Liver (tissue), 9 donors: ENCODE results near the gene PACRGL. TPM values are rescaled to one million over a fixed set of nuclear protein-coding genes. Genes with fewer than 3 reads are reported as not detected.

Experiments used
- DNase-seq: peaks from one replicate; pipeline ENCODE4 v3.0.0-alpha.2; 2017; ENCODE audit warnings: low spot score
- H3K27ac ChIP-seq, 2 donors: one replicate each; pipeline ENCODE4 v1.7.0; 2013; ENCODE audit warnings: inconsistent platforms in 2 of 2, low read length in 2 of 2, control low read depth in 1 of 2, low read depth in 1 of 2, mild to moderate bottlenecking in 1 of 2
- H3K27me3 ChIP-seq, 4 donors: one replicate each; pipeline versions ENCODE4 v1.6.1 to v1.7.0; 2013; ENCODE audit warnings: low read length in 3 of 4, inconsistent platforms in 1 of 4, mild to moderate bottlenecking in 1 of 4, moderate library complexity in 1 of 4; ENCODE audit not compliant: control insufficient read depth in 4 of 4, insufficient read depth in 4 of 4
- H3K36me3 ChIP-seq, 4 donors: one replicate each; pipeline versions ENCODE4 v1.6.1 to v1.7.0; 2013; ENCODE audit warnings: low read length in 3 of 4, mild to moderate bottlenecking in 3 of 4, low read depth in 1 of 4, moderate library complexity in 1 of 4; ENCODE audit not compliant: control insufficient read depth in 4 of 4, insufficient read depth in 3 of 4
- H3K4me1 ChIP-seq, 4 donors: one replicate each; pipeline versions ENCODE4 v1.6.1 to v1.7.0; 2013; ENCODE audit warnings: low read length in 3 of 4, mild to moderate bottlenecking in 3 of 4, moderate library complexity in 1 of 4; ENCODE audit not compliant: control insufficient read depth in 4 of 4, insufficient read depth in 4 of 4
- H3K4me3 ChIP-seq, 3 donors: one replicate each; pipeline versions ENCODE4 v1.6.1 to v1.7.0; 2013; ENCODE audit warnings: low read length in 3 of 3, control low read depth in 1 of 3, low read depth in 1 of 3, mild to moderate bottlenecking in 1 of 3
- H3K9ac ChIP-seq, 2 donors: one replicate each; pipeline ENCODE4 v1.7.0; 2013; ENCODE audit warnings: low read length in 2 of 2, mild to moderate bottlenecking in 2 of 2, moderate library complexity in 2 of 2, control low read depth in 1 of 2, low read depth in 1 of 2
- H3K9me3 ChIP-seq, 4 donors: one replicate each; pipeline versions ENCODE4 v1.6.1 to v1.7.0; 2013; ENCODE audit warnings: low read length in 3 of 4; ENCODE audit not compliant: control insufficient read depth in 4 of 4
- ATF3 ChIP-seq: IDR thresholded peaks from 2 replicates; pipeline ENCODE4 v1.6.1; 2016; ENCODE audit warnings: antibody characterized with exemption
- CTCF ChIP-seq: fragments of 150-350 bp; IDR thresholded peaks from 2 replicates; pipeline ENCODE4 v1.5.1; 2017; ENCODE audit warnings: improper control_type of control experiment, low read depth, low read length; ENCODE audit not compliant: missing input control
- EGR1 ChIP-seq, 2 donors: IDR thresholded peaks; 2 replicates each; pipeline ENCODE4 v1.6.1; 2016 to 2018; ENCODE audit warnings: antibody characterized with exemption in 2 of 2, low read depth in 2 of 2
- FOXA1 ChIP-seq: IDR thresholded peaks from 2 replicates; pipeline ENCODE4 v1.6.1; 2016; ENCODE audit warnings: antibody characterized with exemption
- GABPA ChIP-seq, 2 donors: IDR thresholded peaks in 1 of 2; conservative IDR thresholded peaks in 1 of 2; 2 replicates each; pipeline ENCODE4 v1.6.1; 2016; ENCODE audit warnings: antibody characterized with exemption in 2 of 2, mild to moderate bottlenecking in 1 of 2, moderate library complexity in 1 of 2
- HNF4A ChIP-seq, 2 donors: conservative IDR thresholded peaks; 2 replicates each; pipeline ENCODE4 v1.6.1; 2016; ENCODE audit warnings: antibody characterized with exemption in 2 of 2, mild to moderate bottlenecking in 2 of 2
- JUND ChIP-seq, 2 donors: IDR thresholded peaks; 2 replicates each; pipeline ENCODE4 v1.6.1; 2016; ENCODE audit warnings: antibody characterized with exemption in 2 of 2
- MAX ChIP-seq: IDR thresholded peaks from 2 replicates; pipeline ENCODE4 v1.6.1; 2016; ENCODE audit warnings: antibody characterized with exemption
- NR2F2 ChIP-seq: IDR thresholded peaks from 2 replicates; pipeline ENCODE4 v1.6.1; 2016; ENCODE audit warnings: antibody characterized with exemption
- REST ChIP-seq: IDR thresholded peaks from 2 replicates; pipeline ENCODE4 v1.6.1; 2016; ENCODE audit warnings: antibody characterized with exemption, mild to moderate bottlenecking
- RXRA ChIP-seq, 2 donors: IDR thresholded peaks; 2 replicates each; pipeline ENCODE4 v1.6.1; 2017 to 2018; ENCODE audit warnings: antibody characterized with exemption in 2 of 2, mild to moderate bottlenecking in 1 of 2
- SP1 ChIP-seq: IDR thresholded peaks from 2 replicates; pipeline ENCODE4 v1.6.1; 2018; ENCODE audit warnings: antibody characterized with exemption, mild to moderate bottlenecking
- TAF1 ChIP-seq: conservative IDR thresholded peaks from 2 replicates; pipeline ENCODE4 v1.6.1; 2016; ENCODE audit warnings: antibody characterized with exemption, mild to moderate bottlenecking
- YY1 ChIP-seq: IDR thresholded peaks from 2 replicates; pipeline ENCODE4 v1.6.1; 2016; ENCODE audit warnings: antibody characterized with exemption, mild to moderate bottlenecking
- ZBTB33 ChIP-seq: IDR thresholded peaks from 2 replicates; pipeline ENCODE4 v1.6.1; 2016; ENCODE audit warnings: antibody characterized with exemption
- WGBS: extraction: QIAGEN DNeasy Blood & Tissue Kit; methylation state at CpG from one replicate; pipeline ENCODE4 v1.1.7; 2013; 5-methylcytosine and 5-hydroxymethylcytosine counted together
- polyA plus RNA-seq, 2 donors: library from polyadenylated mRNA; stranded (reverse) in 1 of 2; unstranded in 1 of 2; fragments of 200-250 nt in 1 of 2; fragments of >200 nt in 1 of 2; fragmentation: Nextera tagmentation in 1 of 2; extraction: Ambion mirVana in 1 of 2; gene quantifications; one replicate each; pipeline versions ENCODE4 v1.2.1 to v1.2.3, GENCODE V29; 2013 to 2015
- total RNA-seq, 2 donors: library from RNA; depleted of rRNA; stranded (reverse); fragments of >200 nt; gene quantifications; one replicate each; pipeline ENCODE4 v1.2.3, GENCODE V29; 2014
- donor health status: healthy.
- donor health status: healthy.
- donor health status: healthy.
- donor health status: healthy.
- donor health status: healthy.

Gene PACRGL
- total and polyA plus RNA-seq, 4 donors, result 2.6 to 7.2 (median 4.9) TPM

GRCh38 chr4:20680736-20681135, 19.5 kb upstream of the PACRGL start:
- 75% methylated on average over 1 of the region's 1 CpG for WGBS
- no peak for DNase-seq
- H3K27ac ChIP-seq, result no peak overlapping the region

More at GRCh38 chr4:20680736-20681135, 19.5 kb upstream of the PACRGL start:
- TF ChIP-seq TAF1 (no peak), GABPA (IDR thresholded peaks at IDR 0.05 in 1 of 2, conservative IDR thresholded peaks at IDR 0.05 in 1 of 2) (no peak), ZBTB33 (no peak), EGR1 (IDR thresholded peaks at IDR 0.05; ENCODE audit: low read depth in 2 of 2) (no peak), JUND (IDR thresholded peaks at IDR 0.05) (no peak), MAX (no peak), FOXA1 (no peak), SP1 (no peak), NR2F2 (no peak), RXRA (IDR thresholded peaks at IDR 0.05) (no peak), REST (no peak), CTCF (no peak), HNF4A (conservative IDR thresholded peaks at IDR 0.05) (no peak), YY1 (no peak), ATF3 (no peak)
- Histone ChIP-seq H3K9ac (no peak overlapping the region), H3K27me3 (peaks cover 0 to 3% (median 2%) of the 10 kb centered on the region in 4 donors), H3K9me3 (no peaks in the 10 kb centered on the region), H3K4me3 (no peak overlapping the region), H3K36me3 (no peaks in the 10 kb centered on the region), H3K4me1 (peaks cover 0 to 5% (median 0%) of the 10 kb centered on the region in 4 donors)
